HG02973 (cell line): ENCODE measurements around the gene LAMP1.
"Not testable (repeated sequence)": the region's sequence is repeated elsewhere in the genome, so short reads cannot be mapped to it uniquely, and the experiment has no call there.

Experiments
- ATAC-seq: cut with Tn5 transposase; IDR thresholded peaks from one replicate; pipeline ENCODE4 v1.9.1; 2021; ENCODE audit warnings: moderate library complexity; ENCODE audit not compliant: unreplicated experiment

The LAMP1 gene

GRCh38 chr13:113297370-113298042 is 467 bp downstream of the LAMP1 start:
- peak; percentile 41 for ATAC-seq

GRCh38 chr13:113298043-113298945 is 1.3 kb downstream of the LAMP1 start:
- no peak for ATAC-seq

DNA sequence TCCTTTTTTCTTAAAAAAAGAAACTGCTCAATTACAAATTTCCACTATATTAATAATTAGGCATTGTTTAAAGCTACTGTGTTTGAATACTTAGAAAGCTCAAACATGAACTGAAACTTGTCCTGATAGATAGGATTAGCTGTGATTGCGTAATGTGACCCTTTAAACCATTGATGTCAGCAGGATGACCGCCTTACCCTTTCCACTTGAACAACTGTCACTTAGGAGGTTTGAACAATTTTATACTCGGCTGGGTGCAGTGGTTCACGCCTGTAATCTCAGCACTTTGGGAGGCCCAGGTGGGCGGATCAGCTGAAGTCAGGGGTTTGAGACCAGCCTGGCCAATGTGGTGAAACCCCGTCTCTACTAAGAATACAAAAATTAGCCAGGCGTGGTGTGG is 2.9 kb downstream of the LAMP1 start:
- ATAC-seq = no peak

GRCh38 chr13:113302986-113303385 is 5.9 kb downstream of the LAMP1 start:
- ATAC-seq = no peak

DNA sequence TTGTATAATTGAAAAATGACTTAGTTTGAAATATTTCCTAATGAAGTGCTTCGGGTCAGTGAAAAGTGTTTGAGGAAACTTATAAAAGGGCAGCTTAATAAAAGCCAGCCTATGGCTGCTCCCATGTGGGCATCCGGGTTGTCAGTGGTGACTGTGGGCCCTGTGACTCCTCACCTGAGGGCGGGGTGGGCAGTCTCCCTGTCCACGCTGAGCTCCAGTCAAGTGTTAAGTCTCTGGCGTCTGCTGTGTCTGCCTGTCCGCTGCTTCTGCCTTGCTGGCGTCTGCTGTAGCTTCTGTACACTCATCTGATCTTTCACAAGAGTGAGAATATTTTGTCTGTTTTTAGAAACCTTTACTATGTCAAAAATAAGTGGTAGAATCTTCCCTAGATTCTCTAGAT is 7.1 kb downstream of the LAMP1 start:
- no peak for ATAC-seq

DNA sequence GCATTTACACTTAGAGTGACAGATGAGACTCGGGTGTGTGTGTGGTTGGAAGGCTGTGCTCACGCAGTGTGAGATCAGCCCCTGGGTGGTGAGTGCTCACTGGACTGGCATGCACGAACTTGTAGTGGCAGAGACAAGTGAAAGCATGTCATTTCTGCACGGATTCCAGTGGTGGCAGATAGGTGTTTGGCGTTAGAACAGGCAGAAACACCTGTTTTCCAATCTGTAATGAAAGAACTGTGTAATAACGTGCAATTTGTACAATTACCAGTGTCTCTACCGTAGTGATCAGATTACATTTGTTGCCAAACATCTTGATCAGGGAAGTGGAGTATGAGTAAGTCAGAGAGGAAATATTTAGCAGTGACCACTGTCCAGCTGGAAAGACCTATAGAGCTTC is 8.2 kb downstream of the LAMP1 start:
- no peak for ATAC-seq

GRCh38 chr13:113307491-113307890 is 10.5 kb downstream of the LAMP1 start:
- ATAC-seq = no peak

- ATAC-seq = no peak
Observed at GRCh38 chr13:113309473-113309872, 12.4 kb downstream of the LAMP1 start.

- not testable (repeated sequence) for ATAC-seq
Observed at GRCh38 chr13:113314112-113314511, 17.1 kb downstream of the LAMP1 start.

- not testable (repeated sequence) for ATAC-seq
Observed at GRCh38 chr13:113314895-113315470, 17.9 kb downstream of the LAMP1 start.

- no peak for ATAC-seq
Observed at GRCh38 chr13:113315992-113316391, 19.0 kb downstream of the LAMP1 start.

DNA sequence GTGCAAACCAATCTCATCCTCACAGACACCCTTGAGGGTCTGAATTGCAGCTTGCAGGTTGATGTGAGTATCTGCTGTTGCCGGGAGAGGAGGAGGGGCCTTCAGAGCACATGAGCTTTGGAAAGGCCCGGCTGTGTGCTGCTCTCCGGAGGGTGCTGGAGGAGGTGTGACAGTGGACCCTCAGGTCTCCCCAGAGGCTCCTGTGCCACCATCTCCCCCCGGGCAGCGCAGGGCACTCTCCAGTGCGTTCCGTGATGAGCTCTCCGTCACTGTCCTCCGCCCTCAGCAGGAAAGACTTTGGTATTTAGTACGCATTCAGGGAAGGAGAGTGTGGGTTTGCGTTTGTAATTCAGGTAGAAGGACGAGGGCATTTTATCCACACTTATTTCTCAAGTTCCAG is 20.0 kb downstream of the LAMP1 start:
- no peak for ATAC-seq

GRCh38 chr13:113318956-113319355 is 21.9 kb downstream of the LAMP1 start:
- no peak for ATAC-seq

GRCh38 chr13:113319371-113319770 is 22.3 kb downstream of the LAMP1 start:
- no peak for ATAC-seq

- no peak for ATAC-seq
Observed at GRCh38 chr13:113320226-113320875, 23.3 kb downstream of the LAMP1 start.

GRCh38 chr13:113321546-113321945 is 24.5 kb downstream of the LAMP1 start:
- ATAC-seq = no peak

GRCh38 chr13:113322043-113322461 is 25.0 kb downstream of the LAMP1 start:
- ATAC-seq = no peak

DNA sequence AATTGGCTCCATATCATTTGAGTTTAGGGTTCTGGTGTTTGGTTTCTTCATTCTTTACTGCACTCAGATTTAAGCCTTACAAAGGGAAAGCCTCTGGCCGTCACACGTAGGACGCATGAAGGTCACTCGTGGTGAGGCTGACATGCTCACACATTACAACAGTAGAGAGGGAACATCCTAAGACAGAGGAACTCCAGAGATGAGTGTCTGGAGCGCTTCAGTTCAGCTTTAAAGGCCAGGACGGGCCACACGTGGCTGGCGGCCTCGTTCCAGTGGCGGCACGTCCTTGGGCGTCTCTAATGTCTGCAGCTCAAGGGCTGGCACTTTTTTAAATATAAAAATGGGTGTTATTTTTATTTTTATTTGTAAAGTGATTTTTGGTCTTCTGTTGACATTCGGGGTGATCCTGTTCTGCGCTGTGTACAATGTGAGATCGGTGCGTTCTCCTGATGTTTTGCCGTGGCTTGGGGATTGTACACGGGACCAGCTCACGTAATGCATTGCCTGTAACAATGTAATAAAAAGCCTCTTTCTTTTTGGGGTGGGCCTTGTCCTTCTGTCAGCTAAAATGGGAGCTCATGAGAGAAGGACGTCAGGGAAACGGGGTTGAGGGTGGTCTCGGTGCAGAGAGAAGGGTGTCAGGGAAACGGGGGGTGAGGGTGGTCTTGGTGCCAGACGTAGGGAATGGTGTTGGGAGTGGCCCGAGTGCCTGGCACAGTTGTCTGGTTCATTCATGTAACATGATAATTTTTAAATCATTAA is 26.0 kb downstream of the LAMP1 start:
- no peak for ATAC-seq

DNA sequence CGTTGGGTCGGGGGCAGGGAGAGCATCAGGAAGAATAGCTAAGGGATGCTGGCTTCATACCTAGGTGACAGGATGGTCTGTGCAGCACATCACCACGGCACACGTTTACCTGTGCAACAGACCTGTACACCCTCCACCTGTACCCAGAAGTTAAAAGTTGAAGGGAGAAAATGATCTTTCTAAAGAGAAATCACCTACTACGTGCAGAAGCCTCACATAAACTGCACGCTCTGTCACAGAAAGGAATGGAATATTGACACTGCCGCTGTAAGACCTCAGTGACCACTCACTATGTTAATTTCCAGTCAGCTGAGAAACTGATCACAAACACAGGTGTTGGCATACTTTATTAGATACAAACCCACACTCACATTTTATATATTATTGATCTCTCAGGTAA is 26.8 kb downstream of the LAMP1 start:
- ATAC-seq = no peak

DNA sequence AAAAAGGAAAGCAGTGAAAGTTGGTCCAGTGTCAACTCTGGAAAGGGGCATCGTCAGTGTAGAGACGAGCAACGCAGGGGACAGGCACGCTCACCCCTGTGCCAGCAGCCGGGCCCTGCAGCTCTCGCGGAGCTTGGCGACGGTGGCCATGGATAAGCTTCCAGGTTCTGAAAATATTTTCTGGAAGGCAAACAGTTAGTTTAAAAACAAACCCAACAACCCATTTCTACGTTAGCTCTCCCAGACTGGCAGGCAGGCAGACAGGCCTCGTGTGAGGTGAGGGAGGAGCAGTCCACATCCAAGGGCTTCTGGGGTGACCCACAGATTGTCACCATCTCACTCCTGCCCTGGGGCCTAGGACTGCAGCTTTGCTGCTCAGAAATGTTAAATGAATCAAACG is 27.4 kb downstream of the LAMP1 start:
- ATAC-seq = no peak

DNA sequence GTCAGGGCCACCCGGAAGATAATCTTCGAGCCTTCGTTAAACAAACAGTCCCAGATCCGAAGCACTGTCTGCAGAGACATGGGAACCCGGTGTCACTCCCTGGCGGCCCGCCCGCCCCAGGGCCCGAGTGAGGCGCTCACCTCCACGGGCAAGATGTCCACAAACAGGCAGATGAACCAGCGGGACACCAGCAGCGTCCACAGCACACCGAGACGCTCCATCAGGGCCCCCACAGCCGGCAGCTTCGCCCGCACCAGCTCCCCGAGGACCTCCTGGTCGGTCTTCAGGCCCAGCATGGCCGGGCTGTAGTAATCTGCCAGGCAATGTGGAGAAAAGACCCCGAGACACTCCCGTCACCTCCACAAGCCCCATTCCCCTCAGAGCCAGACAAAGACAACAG is 28.7 kb downstream of the LAMP1 start:
- ATAC-seq = no peak
